Suprapubic skin (tissue), 3 donors: ENCODE results near the gene ENGASE.

Experiments
- CTCF ChIP-seq, 2 donors: fragments of 200-600 bp in 1 of 2; fragments of 450-650 bp in 1 of 2; sonication (generic) in 1 of 2; IDR thresholded peaks; one replicate each; pipeline ENCODE4 v1.5.1; 2016 to 2019; ENCODE audit warnings: antibody characterized with exemption in 2 of 2, mild to moderate bottlenecking in 1 of 2, moderate library complexity in 1 of 2
- POLR2AphosphoS5 ChIP-seq, 3 donors: sonication (generic); formaldehyde crosslinking; IDR thresholded peaks; one replicate each; pipeline ENCODE4 v1.6.1; 2017; ENCODE audit warnings: antibody characterized with exemption in 3 of 3

- TF ChIP-seq CTCF (IDR thresholded peaks at IDR 0.05) (no peak), POLR2AphosphoS5 (IDR thresholded peaks at IDR 0.05) (no peak)
These were observed 24.8 kb upstream of the ENGASE start for GRCh38 chr17:79049821-79050220.
